Duodenal mucosa (tissue), 2 donors: ENCODE measurements around the gene OCRL.
"Not testable (repeated sequence)": the region's sequence is repeated elsewhere in the genome, so short reads cannot be mapped to it uniquely, and the experiment has no call there.

Source experiments
- H3K27ac ChIP-seq: one replicate; pipeline ENCODE4 v1.7.0; 2013; ENCODE audit warnings: low read depth, low read length
- H3K27me3 ChIP-seq, 2 donors: one replicate each; pipeline ENCODE4 v1.7.0; 2013; ENCODE audit warnings: low read length in 2 of 2, control low read depth in 1 of 2; ENCODE audit not compliant: insufficient read depth in 2 of 2, control insufficient read depth in 1 of 2
- H3K36me3 ChIP-seq, 2 donors: one replicate each; pipeline ENCODE4 v1.7.0; 2013; ENCODE audit warnings: low read length in 2 of 2, control low read depth in 1 of 2; ENCODE audit not compliant: insufficient read depth in 2 of 2, control insufficient read depth in 1 of 2
- H3K4me1 ChIP-seq, 2 donors: one replicate each; pipeline ENCODE4 v1.7.0; 2013; ENCODE audit warnings: low read length in 2 of 2, control low read depth in 1 of 2; ENCODE audit not compliant: insufficient read depth in 2 of 2, control insufficient read depth in 1 of 2
- H3K4me3 ChIP-seq, 2 donors: one replicate each; pipeline ENCODE4 v1.7.0; 2013; ENCODE audit warnings: low read length in 2 of 2, low read depth in 1 of 2
- H3K9ac ChIP-seq, 2 donors: one replicate each; pipeline ENCODE4 v1.7.0; 2013; ENCODE audit warnings: low read length in 2 of 2, low read depth in 1 of 2
- H3K9me3 ChIP-seq, 2 donors: one replicate each; pipeline ENCODE4 v1.7.0; 2013; ENCODE audit warnings: low read length in 2 of 2, control low read depth in 1 of 2; ENCODE audit not compliant: control insufficient read depth in 1 of 2

OCRL gene

GRCh38 chrX:129531132-129531531 lies 8.9 kb upstream of the OCRL start:
- Histone ChIP-seq H3K4me3 (no peak overlapping the region), H3K27me3 (no peaks in the 10 kb centered on the region), H3K4me1 (no peaks in the 10 kb centered on the region), H3K36me3 (no peaks in the 10 kb centered on the region), H3K27ac (no peak overlapping the region), H3K9me3 (no peaks in the 10 kb centered on the region), H3K9ac (no peak overlapping the region)

- H3K9me3 ChIP-seq = no peaks in the 10 kb centered on the region
- no peak overlapping the region for H3K4me3 ChIP-seq
- H3K27ac ChIP-seq = no peak overlapping the region
- H3K4me1 ChIP-seq = no peaks in the 10 kb centered on the region
- H3K9ac ChIP-seq = no peak overlapping the region
- no peaks in the 10 kb centered on the region for H3K36me3 ChIP-seq
- no peaks in the 10 kb centered on the region for H3K27me3 ChIP-seq
Measured at GRCh38 chrX:129534816-129535578, 5.1 kb upstream of the OCRL start.

- H3K4me1 ChIP-seq = peaks cover 0 to 9% of the 10 kb centered on the region in 2 donors
- H3K27ac ChIP-seq = peak overlapping the region; percentile 22
- H3K9ac ChIP-seq = peak overlapping the region; percentile 63 to 73
- H3K9me3 ChIP-seq = no peaks in the 10 kb centered on the region
- H3K27me3 ChIP-seq = no peaks in the 10 kb centered on the region
- peaks cover 0 to 5% of the 10 kb centered on the region in 2 donors for H3K36me3 ChIP-seq
- peak overlapping the region; percentile 72 to 80 for H3K4me3 ChIP-seq
Measured at GRCh38 chrX:129540722-129541184, 694 bp downstream of the OCRL start.

GRCh38 chrX:129544780-129545179 lies 4.7 kb downstream of the OCRL start:
- peaks cover 0 to 9% of the 10 kb centered on the region in 2 donors for H3K4me1 ChIP-seq
- H3K36me3 ChIP-seq = peaks cover 0 to 13% of the 10 kb centered on the region in 2 donors
- H3K27ac ChIP-seq = no peak overlapping the region
- no peak overlapping the region for H3K9ac ChIP-seq
- no peaks in the 10 kb centered on the region for H3K27me3 ChIP-seq
- no peak overlapping the region for H3K4me3 ChIP-seq
- no peaks in the 10 kb centered on the region for H3K9me3 ChIP-seq

- H3K4me3 ChIP-seq = no peak overlapping the region
- no peak overlapping the region for H3K27ac ChIP-seq
- peaks cover 0 to 13% of the 10 kb centered on the region in 2 donors for H3K36me3 ChIP-seq
- no peaks in the 10 kb centered on the region for H3K9me3 ChIP-seq
- H3K27me3 ChIP-seq = no peaks in the 10 kb centered on the region
- peaks cover 0 to 9% of the 10 kb centered on the region in 2 donors for H3K4me1 ChIP-seq
- H3K9ac ChIP-seq = no peak overlapping the region
Measured at GRCh38 chrX:129545408-129545807, 5.3 kb downstream of the OCRL start.

GRCh38 chrX:129549124-129549523 lies 9.1 kb downstream of the OCRL start:
- H3K36me3 ChIP-seq = peaks cover 0 to 15% of the 10 kb centered on the region in 2 donors
- no peak overlapping the region for H3K27ac ChIP-seq
- no peak overlapping the region for H3K4me3 ChIP-seq
- H3K27me3 ChIP-seq = no peaks in the 10 kb centered on the region
- no peak overlapping the region for H3K9ac ChIP-seq
- H3K9me3 ChIP-seq = no peaks in the 10 kb centered on the region
- no peaks in the 10 kb centered on the region for H3K4me1 ChIP-seq

- H3K9me3 ChIP-seq = no peaks in the 10 kb centered on the region
- H3K27ac ChIP-seq = no peak overlapping the region
- H3K4me1 ChIP-seq = no peaks in the 10 kb centered on the region
- peaks cover 0 to 9% of the 10 kb centered on the region in 2 donors for H3K36me3 ChIP-seq
- H3K27me3 ChIP-seq = no peaks in the 10 kb centered on the region
- H3K9ac ChIP-seq = no peak overlapping the region
- H3K4me3 ChIP-seq = no peak overlapping the region
Measured at GRCh38 chrX:129553619-129554288, 13.7 kb downstream of the OCRL start.

GRCh38 chrX:129554816-129555215 lies 14.8 kb downstream of the OCRL start:
- H3K4me1 ChIP-seq, H3K4me3 ChIP-seq, H3K27ac ChIP-seq, H3K9ac ChIP-seq, H3K27me3 ChIP-seq, H3K9me3 ChIP-seq: not testable (repeated sequence)
- peaks cover 0 to 18% of the 10 kb centered on the region in 2 donors for H3K36me3 ChIP-seq

GRCh38 chrX:129556806-129557315 lies 16.8 kb downstream of the OCRL start:
- H3K36me3 ChIP-seq = peaks cover 0 to 27% of the 10 kb centered on the region in 2 donors
- H3K4me1 ChIP-seq = no peaks in the 10 kb centered on the region
- H3K27me3 ChIP-seq = no peaks in the 10 kb centered on the region
- no peak overlapping the region for H3K4me3 ChIP-seq
- H3K9ac ChIP-seq = no peak overlapping the region
- H3K27ac ChIP-seq = no peak overlapping the region
- H3K9me3 ChIP-seq = no peaks in the 10 kb centered on the region

- no peaks in the 10 kb centered on the region for H3K27me3 ChIP-seq
- H3K27ac ChIP-seq = no peak overlapping the region
- H3K36me3 ChIP-seq = peaks cover 0 to 36% of the 10 kb centered on the region in 2 donors
- no peak overlapping the region for H3K9ac ChIP-seq
- H3K9me3 ChIP-seq = no peaks in the 10 kb centered on the region
- no peaks in the 10 kb centered on the region for H3K4me1 ChIP-seq
- no peak overlapping the region for H3K4me3 ChIP-seq
Measured at GRCh38 chrX:129557844-129558480, 17.9 kb downstream of the OCRL start.
